ENCODE measurements around the gene ATP10A.

Gene ATP10A

GRCh38 chr15:25713736-25714537 lies 149.2 kb downstream of the ATP10A start:
- no peak for DNase-seq

DNA sequence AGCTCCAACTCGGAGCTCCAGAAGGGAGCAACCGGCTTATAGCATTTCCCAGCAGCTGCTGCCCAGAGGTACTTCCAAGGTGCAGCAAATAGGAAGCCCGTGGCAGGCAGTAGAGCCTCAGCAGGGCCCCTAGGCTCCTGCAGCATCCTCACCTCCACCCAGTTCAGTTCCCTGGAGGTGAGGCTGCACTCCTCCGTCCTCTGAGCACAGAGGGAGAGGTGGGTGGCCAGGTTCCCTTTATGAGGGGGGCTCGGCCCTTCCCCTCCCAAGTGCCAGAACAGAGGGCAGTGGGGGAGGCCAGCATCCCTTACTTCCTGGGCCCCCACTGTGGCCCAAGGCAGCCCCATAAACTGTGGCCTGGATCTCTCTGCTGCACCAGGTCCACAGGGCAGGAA lies 150.2 kb downstream of the ATP10A start:
- no peak for DNase-seq

- no peak for DNase-seq
Measured at GRCh38 chr15:25712192-25712960, 150.8 kb downstream of the ATP10A start.

DNA sequence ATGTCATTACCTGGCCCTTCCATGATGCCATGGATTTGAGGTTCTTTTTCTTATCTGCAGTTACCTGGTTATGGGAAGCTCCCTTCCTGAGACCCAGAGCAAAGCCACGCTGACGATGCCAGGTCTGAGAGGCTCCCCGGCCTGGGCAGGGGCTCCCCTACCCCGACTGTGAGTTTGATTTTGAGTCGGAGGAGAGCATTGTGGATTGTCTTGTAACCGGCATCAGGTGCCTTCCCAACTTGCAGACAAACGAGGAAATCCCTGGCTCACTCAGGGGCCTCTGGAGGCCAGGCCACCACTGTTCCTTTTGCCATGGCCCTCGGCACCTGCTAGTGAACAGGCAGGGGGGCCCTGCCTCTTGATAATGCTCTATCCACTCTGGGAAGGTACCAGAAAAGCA lies 151.4 kb downstream of the ATP10A start:
- DNase-seq = no peak

- no peak for DNase-seq
Measured at GRCh38 chr15:25711164-25711563, 152.0 kb downstream of the ATP10A start.

DNA sequence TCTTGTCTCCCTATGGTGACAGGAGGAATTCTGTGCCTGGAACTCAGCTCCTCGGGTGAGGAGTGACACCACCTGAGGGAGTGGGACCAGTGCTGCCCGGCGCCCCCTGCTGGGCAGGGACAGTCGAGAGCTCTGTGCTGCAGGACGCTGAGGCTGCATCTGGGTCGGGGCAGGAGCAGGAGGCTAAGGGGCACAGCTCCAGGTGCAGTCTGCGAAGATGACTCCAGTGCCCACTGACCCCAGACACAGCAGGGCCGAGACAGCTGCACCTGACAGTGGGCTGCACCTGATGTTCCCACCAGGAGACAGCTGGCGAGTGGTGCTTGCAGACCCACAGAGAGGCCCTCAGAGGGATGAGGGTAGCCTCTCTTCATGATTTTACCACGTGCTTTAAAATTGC lies 152.9 kb downstream of the ATP10A start:
- no peak for DNase-seq

- no peak for DNase-seq
Measured at GRCh38 chr15:25709437-25710159, 153.5 kb downstream of the ATP10A start.

- no peak for DNase-seq
Measured at GRCh38 chr15:25708391-25708790, 154.7 kb downstream of the ATP10A start.

DNA sequence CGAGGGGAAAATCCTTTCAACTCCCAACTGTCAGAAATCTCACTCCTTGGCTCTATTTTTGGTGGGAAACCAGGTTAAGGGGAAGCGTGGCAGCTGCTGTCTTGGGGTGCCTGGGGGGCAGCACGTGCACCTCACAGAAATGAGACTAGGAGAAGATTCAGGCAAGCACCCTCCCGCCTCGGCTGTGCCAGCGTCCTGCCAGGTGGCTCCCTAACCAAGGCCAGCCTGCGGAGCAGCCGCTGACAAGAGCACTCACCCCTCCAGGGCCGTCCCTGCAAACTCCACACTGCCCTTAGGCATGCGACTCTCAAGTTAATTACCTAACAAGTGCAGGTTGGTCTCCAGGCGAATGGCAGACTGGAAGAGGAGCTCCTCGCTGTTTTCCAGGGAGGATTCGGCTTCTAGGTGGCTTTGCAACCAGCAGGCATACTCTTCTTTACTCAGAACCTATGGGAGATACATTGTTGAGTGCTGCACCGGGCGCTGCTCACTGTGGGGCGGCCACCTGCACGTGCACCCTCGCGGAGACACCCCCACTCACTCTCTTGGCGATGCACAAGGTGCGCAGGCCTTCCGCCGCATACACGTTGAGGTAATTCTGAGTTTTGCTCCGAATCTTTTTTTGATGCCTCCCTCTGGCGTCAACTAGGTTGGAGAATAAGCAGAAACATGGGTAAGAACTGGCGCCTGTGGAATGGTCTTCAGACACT lies 155.3 kb downstream of the ATP10A start:
- DNase-seq = no peak

DNA sequence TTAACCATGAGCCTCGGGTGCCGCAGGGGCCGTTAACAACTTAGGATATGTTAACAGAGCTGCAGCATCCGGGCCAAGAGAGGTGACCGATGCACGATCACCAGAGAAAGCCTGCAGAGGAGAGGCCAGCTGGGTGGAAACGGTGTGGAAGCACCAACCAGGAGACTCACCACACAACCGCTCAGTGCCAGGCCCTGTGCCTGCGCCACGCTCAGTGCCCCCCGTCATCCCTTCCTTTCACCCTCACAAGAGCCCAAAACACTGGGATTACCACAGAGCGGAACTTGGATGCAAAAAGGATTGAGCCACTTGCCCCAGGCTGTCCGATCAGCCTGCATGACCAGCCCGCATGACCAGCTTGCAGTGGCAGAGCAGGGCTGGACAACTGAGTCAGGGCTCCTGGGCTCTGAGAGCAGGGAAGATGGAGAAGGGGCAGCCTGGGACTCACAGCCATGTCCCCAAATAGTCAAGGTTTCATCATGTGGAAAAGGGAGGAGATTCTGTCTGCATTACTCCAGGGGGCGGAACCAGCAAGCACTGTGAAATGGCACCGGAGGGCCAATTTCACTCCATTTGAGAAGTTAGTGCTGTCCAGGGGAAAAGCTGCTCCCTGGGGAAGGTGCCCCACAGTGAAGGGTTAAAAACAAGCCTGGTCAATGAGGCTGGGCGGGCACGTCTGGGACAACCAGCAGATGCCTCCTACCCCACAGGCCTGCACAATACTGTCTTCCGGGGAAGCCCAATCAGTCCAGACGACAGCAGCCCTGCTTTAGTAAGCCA lies 156.8 kb downstream of the ATP10A start:
- DNase-seq = no peak

- DNase-seq = no peak
Measured at GRCh38 chr15:25705433-25706115, 157.6 kb downstream of the ATP10A start.

DNA sequence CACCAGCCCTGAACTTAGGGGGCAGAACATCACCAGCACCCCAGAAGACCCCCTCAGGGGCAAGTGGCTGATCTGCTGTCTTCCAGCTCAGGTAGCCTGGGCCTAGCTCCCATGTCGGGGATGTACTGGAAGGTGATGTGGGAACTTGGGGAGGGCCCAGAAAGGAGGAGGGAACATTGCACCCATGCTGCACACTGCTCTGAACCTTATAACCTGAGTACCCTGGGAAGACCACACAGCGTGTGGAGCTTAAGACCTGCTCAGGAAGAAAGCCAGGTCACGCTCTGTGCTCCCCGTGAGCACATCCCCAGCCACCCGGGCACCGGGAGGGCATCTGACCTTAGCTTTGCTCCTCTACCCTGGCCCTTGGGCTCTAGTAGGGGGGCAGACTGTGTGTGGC lies 159.4 kb downstream of the ATP10A start:
- DNase-seq = no peak

- no peak for DNase-seq
Measured at GRCh38 chr15:25701721-25702465, 161.2 kb downstream of the ATP10A start.

DNA sequence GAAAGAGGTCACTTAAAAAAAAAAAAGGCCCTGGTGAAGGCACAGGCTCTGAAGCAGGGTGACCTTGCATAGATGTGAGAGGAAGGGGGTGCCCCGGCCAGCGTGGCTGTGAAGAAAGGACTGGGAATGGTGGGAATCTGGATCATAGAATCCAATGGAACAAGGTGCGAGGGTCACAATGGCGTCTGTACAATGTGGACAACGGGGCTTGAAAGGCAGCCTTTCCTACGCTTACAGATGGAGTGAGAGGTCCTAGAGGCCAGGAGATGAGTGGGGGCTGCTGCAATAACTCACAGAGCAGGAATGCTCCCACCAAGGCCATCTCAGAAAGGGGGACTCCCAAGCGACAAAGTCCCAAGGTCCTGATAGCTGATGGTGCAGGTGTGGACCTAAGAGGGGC lies 162.2 kb downstream of the ATP10A start:
- no peak for DNase-seq

- no peak for DNase-seq
Measured at GRCh38 chr15:25697586-25697985, 165.5 kb downstream of the ATP10A start.

- no peak for DNase-seq
Measured at GRCh38 chr15:25695875-25696760, 167.0 kb downstream of the ATP10A start.

- DNase-seq = no peak
Measured at GRCh38 chr15:25694823-25695312, 168.3 kb downstream of the ATP10A start.

GRCh38 chr15:25694239-25694584 lies 168.9 kb downstream of the ATP10A start:
- DNase-seq = no peak

All from NCI-H2227 treated with DMSO at 0.1 percent for 48 hours (cell line).